GM10266 (cell line): Measurements from ENCODE around the gene SLF2.

Experiments
- DNase-seq: peaks from one replicate; pipeline ENCODE4 v3.0.0; 2012; ENCODE audit errors: extremely low spot score
- CTCF ChIP-seq: IDR thresholded peaks from 2 replicates; pipeline ENCODE4 v1.5.1; 2012; ENCODE audit warnings: mild to moderate bottlenecking, low read depth; ENCODE audit not compliant: control insufficient read depth, insufficient read depth; ENCODE audit errors: missing control alignments

The SLF2 gene

GRCh38 chr10:100976906-100977305 is 64.1 kb downstream of the SLF2 start:
- DNase-seq, result no peak
- TF ChIP-seq CTCF, result no peak

GRCh38 chr10:100977436-100977835 is 64.7 kb downstream of the SLF2 start:
- no peak for TF ChIP-seq CTCF

DNA sequence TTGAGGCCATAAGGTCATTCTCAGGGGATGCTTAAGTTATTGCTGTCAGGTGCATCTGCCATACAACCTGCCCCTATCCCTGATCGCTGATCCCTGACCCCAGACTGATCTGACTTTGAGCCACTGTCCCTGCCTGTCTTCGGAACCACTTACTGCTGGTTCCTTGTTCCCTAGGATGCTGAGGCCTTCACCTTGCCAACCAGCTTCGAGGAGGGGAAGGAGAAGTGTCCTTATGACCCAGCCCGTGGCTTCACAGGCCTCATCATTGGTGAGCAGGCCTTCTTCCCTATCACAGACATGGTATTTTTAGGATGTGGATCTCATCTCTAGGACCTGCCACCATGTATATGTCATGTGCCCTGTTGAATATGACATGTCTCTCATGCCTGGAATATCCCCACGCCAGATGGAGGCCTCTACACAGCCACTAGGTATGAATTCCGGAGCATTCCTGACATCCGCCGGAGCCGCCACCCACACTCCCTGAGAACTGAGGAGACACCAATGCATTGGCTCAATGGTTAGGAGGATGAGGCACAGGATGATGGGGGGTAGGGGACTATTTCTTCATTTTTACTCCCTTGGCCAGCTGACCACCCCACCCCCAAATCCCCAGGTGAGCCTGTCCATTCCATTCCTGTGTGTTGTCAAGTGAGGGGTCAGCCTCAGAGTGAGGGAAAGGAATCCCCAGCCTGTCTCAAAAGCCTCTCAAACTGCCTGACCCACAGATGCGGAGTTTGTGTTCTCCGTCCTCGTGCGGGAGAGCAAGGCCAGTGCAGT is 65.5 kb downstream of the SLF2 start:
- no peak for DNase-seq
- no peak for TF ChIP-seq CTCF

More at GRCh38 chr10:100977436-100977835, 64.7 kb downstream of the SLF2 start:
- DNase-seq, result no peak

DNA sequence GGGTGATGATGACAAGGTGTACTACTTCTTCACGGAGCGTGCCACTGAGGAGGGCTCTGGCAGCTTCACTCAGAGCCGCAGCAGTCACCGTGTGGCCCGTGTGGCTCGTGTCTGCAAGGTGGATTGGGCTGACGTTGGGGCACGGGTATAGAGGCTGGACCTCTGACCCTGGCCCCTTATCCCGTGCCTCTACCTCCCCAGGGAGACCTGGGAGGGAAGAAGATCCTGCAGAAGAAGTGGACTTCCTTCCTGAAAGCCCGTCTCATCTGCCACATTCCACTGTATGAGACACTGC is 66.1 kb downstream of the SLF2 start:
- no peak for DNase-seq
- no peak for TF ChIP-seq CTCF

DNA sequence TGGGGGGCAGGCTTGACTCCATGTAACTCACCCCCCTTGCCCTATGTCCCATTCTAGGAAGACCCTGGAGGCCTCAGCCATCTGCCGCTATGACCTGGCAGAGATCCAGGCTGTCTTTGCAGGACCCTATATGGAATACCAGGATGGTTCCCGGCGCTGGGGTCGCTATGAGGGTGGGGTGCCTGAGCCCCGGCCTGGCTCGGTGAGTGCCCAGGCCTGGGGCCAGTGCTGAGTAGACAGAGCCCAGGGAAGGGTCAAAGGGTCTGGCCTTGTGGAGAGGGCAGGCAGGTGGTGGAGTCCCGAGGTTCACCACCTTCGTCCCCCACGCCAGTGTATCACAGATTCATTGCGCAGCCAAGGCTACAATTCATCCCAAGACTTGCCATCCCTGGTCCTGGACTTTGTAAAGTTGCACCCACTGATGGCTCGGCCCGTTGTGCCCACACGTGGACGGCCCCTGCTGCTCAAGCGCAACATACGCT is 67.1 kb downstream of the SLF2 start:
- no peak for TF ChIP-seq CTCF
- no peak for DNase-seq

DNA sequence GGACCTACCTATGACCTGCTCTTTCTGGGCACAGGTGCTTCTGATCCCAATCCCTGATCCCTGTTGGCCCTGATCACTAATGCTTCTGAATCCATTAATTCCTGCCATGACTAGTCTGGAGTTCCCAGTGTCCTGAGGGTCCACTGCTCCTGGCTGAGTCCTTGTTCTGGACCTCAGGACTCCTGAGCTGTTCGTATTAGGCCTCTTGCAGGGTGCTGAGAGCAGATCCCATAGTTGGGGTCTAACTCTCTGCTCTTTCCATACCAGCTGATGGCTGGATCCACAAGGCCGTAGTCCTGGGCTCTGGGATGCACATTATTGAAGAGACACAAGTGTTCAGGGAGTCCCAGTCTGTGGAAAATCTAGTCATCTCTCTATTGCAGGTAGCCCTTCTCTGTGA is 67.5 kb downstream of the SLF2 start:
- DNase-seq, result no peak
- TF ChIP-seq CTCF, result no peak

DNA sequence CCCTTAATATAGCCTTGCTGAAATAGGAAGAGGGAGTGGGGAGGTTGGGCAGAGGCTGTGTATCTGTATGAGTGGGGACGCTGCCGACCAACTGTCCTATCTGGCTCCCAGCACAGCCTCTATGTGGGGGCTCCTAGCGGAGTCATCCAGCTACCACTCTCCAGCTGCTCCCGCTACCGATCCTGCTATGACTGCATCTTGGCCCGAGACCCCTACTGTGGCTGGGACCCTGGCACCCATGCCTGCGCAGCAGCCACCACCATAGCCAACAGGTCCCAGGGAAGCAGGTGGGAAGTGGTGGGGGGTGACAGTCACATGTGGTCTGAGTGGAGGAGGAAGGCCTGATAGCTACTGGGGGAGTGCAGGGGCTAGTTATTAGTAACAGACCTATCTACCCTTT is 67.9 kb downstream of the SLF2 start:
- DNase-seq, result no peak
- no peak for TF ChIP-seq CTCF
